HG03354 (cell line): ENCODE data around the gene SEMA3C.
"Not testable (repeated sequence)": the region's sequence is repeated elsewhere in the genome, so short reads cannot be mapped to it uniquely, and the experiment has no call there.

Experiments
- ATAC-seq: cut with Tn5 transposase; IDR thresholded peaks from one replicate; pipeline ENCODE4 v1.9.1; 2021; ENCODE audit warnings: mild to moderate bottlenecking; ENCODE audit not compliant: unreplicated experiment, poor library complexity, severe bottlenecking

The SEMA3C gene

DNA sequence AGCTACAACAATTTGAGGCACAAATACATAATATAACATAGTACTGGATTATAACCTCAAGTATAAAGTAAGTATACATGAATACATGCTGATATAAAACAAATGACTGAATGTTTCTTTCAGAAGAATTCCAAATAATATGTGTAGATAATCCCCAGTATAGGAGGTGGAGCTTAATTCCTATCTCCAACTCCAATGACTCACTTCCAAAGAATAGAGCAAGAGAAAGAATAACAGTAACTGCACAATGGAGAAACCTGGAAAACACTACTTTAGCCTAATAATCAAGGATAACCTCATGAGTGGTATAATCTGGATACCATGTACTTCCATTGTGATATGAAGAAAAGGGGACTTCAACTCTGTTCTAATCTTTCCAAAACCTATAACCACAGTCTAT is 13.7 kb upstream of the SEMA3C start:
- no peak for ATAC-seq

DNA sequence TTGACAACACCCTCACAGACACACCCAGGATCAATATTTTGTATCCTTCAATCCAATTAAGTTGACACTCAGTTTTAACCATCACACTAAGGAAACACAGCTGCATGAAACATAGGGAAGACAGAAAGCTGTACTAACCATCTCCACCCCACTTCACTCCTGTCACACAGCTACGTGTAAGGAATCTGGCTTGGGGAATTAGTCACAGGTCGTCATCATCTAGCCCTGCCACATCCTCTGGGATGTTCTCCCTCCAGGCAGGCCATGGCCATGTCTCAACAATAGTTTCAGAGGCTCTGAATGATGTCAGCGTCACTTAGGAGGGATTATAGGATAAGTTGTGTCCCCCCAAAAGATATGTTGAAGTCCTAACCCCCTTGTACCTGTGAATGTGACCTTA is 10.8 kb upstream of the SEMA3C start:
- no peak for ATAC-seq

DNA sequence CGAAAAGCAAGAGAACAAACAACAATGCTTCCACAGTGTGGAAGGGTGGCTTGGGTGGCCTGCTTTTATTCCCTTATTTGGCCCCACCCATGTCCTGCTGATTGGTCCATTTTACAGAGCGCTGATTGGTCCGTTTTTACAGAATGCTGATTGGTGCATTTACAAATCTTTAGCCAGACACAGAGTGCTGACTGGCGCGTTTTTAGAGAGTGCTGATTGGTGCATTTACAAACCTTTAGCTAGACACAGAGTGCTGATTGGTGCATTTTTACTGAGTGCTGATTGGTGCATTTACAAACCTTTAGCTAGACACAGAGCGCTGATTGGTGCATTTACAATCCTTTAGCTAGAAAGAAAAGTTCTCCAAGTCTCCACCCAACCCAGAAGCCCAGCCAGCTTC is 8.1 kb upstream of the SEMA3C start:
- ATAC-seq: not testable (repeated sequence)

DNA sequence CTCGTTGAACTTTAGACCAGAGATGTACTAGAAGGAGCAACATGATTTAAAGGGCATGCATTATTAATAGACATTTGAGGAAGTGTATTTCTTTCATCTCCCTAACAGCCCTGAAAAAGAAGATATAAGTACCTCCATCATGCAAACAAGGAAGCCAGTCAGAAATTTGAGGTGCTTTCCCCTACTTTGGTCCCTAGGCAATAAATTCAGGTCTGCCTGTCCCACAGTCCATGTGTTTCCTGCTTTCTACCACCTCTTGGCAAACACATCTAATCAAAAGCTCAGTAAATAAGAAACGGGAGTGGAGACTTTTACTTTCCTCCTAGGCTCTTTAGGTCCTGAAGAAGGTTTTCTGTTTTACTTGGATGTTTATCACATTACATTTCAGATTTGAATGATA is 5.2 kb upstream of the SEMA3C start:
- no peak for ATAC-seq

DNA sequence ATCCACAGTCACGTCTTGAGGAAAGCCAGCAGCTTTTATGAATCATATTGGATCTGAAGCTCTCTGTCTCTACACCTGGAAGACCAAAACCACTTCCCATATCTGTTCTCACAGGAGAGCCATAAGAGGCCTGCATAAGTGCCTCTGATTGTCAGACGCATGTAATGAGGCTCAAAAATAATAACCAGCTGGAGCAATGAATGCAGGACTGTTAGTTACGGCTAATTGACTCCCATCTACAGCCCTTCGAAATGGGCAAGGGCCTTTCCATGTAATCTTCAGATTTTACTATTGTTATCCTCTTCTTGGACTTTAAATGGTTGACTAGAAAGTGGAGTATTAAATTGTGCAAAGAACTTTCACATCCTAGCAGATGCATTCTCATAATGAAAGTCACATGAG is 4.4 kb upstream of the SEMA3C start:
- no peak for ATAC-seq

DNA sequence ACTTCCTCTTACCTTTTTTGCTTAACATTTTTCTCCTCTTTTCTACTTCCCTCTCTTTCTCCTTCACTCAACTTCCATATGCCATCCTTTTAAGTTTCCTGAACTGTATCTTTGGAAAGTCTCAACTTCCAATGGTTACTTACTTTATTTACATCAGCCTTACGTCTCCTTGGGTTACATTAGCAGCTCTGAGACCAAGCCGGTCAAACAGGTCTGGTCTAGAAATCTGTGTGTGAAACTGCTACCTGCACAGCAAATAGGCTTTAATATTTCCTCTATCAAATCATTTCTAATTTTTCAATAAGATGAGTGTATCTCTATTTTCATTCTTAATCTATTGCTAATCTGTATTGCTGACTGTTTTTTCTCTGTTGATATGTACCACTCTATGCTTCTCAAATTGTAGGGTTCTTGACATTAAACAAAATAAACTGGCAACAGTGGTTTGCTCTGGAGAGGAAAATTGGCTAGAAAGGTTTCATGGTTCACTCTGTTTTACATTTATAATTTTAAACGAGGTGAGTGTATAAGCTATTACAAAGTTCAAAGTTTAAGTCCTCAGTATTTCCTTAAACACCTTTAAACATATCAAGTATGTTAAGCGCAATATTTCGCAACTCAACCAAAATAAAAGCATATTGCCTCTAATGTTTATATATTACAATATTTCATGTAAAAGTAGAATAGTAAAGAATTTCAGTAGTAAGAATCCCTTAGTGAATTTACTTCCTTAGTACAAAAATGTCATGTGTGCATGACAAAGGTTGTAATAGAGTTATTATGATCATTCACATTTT is 3.6 kb upstream of the SEMA3C start:
- no peak for ATAC-seq

DNA sequence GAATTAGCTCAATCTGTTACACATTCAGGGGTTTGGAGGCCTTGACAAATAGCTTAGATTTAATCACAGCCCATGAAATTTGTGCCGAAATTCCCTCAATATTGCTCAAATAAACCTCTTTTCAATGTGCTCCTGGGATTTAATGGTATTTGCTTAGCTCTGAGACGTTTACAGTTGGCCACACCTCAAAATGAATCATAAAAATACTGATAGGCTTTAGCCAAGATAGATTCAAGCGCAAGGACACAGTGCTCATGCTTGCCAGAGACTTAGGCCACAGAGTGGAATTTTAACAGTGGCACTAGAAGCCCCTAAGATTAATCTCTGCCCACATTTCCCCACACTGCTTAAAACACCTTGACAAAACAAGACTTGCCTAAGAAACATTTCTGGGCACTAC is 2.3 kb upstream of the SEMA3C start:
- no peak for ATAC-seq

DNA sequence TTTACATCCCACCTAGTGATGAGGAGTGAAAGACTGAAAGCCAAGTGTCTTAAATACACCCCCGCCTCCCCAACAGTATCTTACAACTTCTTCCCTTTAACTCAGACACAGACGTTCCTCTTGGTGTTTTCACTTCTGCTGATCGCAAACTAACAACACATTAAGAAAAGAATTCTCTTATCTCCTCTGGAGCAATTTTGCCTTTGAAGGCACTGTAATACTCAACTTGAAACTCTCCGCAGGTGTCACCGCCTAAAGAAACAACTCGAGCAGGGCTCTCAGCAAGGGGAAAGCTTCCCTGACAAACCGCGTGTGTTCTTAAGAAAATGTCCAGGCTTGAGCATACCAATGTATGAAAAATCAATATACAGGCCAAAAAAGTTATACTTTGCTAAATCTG is 452 bp downstream of the SEMA3C start:
- peak; percentile 44 for ATAC-seq

DNA sequence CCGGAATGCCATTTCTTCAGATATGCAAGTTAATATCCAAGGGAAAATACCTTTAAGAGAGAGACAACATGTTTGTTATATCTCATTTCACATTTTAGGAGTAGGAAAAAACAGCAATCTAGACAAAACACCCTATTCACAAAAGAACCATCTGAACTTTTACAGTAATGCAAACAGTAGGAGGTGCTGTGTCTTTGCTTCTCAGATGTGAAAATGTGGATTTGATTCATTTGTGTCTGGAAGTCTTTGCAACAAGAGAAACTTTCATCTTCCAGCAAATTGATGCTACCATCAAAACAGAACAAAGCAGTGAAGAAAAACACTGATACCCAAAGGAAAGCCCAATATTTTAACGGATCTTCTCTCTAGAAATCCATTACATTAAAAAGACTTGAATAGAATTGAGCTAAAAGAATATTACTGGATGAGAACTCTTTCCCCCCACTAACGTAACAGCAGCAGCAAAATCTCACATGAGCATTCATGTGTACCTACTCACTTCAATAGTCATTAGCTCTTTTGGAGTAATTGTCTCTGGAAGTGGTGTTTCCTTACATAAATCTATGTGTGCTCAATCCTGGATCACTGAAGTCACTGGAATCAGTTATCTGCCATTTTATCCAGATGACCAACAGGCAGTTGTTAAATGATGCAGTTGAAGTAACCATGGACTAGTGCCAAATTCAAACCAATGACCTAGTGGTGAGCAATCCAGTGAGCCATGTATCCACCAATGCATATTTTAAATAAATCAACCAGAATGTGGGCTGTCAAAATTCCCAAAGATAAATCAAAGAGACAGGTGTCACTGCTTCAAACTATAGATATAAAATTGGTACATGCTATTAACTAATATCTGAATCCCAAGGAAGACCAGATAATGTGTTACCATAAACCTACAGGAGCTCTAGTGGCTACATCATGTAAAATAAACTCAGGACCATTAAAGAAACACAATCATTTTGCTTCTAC is 1.8 kb downstream of the SEMA3C start:
- no peak for ATAC-seq

DNA sequence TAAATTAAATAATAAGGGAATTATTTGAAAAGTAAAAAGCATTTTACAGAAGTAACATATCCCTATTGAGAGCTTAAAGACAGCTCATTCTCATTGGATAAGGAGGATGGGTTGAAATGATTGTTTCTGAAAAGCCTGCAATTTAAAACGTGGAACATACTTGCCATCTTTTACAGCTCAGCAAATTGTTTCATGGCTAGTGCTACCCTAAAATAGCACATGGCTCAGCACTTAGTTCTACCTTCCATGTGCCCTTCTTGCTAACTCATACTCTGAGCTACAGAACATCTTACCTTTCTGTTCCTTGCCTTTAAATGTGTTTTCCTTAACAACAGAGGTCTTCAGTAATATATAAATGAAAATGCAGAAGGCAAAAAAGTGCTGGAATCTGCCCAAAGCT is 8.6 kb downstream of the SEMA3C start:
- ATAC-seq: no peak

DNA sequence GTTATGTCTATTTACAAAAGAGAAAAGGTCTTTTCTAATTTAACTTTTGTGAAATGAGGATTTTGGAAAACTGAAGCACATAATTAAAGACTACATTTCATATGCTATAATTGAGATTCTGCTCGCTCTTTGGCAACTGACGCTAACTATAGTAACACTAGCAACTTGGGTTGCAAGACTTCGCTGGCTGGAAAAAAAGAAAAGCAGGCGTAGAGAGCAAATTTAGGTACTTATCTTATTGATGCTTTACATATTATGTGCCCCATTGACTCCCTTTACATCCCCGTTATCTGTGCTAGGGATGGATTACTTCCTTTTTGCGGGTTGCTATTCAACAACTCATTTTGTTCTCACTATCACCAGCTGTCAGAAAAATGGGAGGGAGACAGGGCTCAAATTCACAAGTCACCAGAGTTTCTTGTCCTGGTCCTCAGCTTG is 10.5 kb downstream of the SEMA3C start:
- no peak for ATAC-seq

DNA sequence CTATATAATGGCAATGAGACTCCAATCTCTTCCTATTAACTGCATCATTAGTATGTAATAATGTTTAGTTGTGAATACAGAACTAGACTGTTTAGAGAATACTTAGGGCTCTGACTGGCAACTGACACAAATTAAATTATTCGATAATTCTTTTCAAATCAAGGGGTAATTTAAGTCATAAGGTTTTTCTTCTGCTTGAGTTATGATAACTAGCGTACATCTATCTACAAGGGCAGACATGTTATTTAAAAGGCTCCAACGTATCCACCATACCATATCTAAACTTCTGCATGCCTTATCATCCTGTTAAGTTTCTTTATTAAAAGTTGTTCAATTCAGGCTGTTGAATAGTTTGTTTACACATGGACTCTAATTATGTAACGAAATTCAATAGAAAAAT is 11.2 kb downstream of the SEMA3C start:
- no peak for ATAC-seq

DNA sequence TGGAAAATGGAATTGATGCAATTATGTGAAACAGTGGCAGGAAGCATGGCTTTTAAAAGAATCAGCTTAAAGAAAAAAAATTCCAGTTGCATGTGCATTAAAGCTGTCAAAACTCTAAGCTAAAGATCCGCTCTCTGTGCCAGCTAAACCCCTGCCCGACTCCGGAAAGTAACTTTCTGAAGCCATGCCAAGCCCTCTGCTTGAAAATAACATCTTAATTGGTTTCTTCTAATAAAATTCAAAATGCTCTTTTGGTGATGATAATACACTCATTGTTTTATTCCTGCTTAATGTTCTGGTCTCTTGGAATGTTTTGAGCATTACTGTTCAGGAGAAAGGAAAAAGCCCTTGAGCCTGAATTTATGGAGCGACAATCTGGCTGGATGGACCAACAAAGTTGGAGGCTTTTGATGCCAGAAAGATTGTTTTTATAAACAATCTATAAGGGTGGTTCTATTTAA is 11.7 kb downstream of the SEMA3C start:
- ATAC-seq: no peak

DNA sequence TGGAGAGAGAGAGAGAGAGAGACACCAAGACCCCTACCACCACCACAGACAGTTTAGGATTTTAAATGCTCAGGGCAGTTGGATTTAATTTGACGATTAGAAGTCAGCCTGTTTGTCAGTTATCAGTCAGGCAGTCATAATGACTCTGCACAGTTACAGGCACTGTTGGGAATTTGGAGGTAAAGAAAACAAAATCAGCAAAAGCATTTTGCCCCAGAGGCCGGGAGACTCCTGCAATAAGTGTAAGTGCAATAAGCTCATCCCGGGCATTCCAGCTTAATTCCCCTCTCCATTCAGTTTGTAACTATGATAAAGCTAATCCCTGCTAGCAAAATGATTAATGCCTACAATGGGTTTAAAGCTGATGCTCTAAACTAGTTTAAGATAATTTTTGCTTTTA is 13.5 kb downstream of the SEMA3C start:
- no peak for ATAC-seq

DNA sequence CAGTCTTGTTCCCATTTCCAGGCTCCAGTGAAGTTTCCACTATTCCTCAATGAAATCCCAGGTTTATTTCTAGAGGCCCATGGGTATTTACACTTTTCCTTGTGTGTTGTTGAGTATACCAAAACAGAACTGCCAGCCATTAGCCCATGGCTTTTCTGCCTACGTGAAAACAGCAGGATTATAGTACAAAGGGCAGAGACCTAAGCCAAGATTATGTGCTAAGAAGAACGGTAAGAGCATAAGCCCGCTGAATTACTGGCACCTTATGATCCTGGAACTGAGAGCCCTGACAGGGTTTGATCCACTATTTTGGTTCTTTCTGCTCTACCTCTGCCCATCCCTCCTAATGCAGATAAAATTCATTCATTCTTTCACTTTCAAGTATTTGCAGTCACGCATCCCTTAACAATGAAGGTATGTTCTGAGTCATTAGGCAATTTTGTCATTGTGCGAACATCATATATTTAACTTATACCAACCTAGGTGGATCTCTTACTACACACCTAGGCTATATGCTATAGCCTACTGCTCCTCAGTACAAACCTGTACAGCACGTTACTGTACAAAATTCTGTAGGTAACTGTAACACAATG is 16.0 kb downstream of the SEMA3C start:
- ATAC-seq: no peak

DNA sequence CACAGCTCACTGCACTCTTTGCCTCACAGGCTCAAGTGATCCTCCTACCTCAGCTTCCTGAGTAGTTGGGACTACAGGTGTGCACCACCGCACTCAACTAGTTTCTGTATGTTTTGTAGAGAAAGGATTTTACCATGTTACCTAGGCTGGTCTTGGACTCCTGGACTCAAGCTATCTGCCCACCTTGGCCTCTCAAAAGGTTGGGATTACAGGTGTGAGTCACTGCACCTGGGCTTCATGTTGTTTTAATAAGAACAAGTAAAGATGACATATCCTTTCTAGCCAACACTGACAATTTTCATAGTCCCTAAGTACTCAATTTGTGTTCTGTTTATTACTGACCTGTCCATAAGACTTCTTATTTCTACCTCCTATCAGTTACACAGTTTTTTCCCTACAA is 16.8 kb downstream of the SEMA3C start:
- ATAC-seq: no peak

DNA sequence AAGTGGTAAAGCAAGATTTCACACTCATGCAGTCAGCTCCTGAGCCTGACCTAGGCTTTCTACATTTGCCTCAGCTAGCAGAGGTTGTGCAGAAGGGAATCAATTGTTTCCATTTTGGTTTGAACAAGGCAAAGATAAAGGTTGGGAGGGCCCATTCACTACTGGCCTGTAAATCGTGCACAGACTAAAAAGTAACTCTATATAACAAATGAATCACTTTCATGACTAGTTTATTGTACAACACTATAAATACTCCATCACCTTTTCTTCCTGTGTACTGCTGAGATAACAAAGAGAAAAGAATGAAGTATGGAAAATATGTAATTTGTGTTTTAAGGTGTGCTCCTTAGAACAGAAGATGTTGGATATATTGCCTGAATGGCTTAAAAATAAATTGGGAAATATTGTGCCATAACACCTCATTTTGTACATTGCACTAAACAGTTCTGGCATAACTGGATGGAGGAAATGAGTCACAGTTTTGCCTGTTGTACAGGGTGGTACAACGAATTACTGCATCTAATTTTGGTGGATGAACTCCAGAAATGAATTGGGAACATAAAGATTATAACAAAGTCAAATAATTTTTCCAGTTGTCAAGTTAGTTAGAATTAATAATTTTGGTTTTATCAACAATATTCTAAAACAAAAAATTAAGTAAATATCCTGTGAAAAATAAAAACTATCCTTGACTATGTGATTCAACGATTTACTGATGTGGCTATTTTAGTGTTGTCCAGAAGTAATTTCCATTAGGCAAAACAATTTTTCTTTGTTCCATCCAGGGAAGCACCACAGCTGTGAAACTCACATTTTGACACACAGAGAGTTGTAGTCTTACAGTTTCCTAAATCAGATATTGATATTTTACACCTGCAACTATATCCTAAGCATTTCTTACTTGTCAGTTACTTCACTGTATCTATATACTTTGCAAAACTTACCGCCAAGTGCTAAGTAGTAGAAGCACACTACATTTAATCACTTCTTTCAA is 18.0 kb downstream of the SEMA3C start:
- ATAC-seq: no peak

DNA sequence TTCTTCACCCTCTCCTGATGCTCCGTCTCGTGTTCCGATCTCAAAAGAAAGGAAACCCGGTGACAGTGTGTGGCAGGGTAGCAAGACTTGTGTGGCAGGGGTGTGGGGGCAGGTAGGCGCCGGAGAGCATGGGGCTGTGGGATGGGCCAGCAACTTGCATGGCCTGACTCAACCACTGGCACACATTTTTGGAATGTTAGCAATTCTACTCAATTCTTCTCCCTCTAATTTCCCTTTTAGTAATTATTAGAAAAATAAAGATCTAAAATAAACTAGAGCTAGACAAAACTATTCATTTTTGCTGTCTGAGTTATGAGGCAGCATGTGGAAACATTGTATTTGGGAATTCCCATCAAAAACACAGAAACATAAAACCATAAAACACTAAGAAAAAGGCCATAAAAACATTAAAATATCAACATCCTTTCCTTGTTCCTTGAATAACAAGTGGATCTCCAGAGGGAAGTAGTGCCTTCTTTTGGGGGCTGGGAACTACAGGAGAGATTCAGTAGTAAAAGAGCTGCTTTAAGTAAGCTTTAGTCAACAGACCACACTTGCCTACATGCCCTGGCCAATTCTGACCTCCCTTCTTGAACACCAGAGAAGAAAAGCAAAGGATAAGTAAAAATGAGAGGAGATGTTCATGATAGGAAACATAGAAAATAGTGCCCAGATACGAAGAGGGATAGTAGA is 21.8 kb downstream of the SEMA3C start:
- no peak for ATAC-seq

DNA sequence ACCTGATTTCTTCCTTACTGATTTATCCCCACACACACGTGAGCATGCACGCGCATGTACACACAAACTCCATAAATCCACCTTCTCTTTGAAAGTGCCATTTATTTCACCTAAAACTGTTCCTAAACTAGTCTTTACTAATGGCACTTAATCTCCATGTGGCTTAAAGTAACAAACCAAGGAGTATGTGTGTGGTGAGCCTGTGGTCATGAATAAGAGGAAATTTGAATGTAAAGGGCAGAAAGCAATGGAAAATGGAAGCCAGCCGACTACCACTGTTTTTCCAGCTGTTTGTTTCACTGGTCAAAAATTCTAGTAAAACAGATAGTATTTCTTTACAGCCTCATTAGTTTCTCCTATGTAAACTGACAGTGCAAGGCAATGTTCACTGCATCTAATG is 23.8 kb downstream of the SEMA3C start:
- ATAC-seq: no peak
